Measurements from ENCODE around the gene PRR7.

PRR7 gene

GRCh38 chr5:177491429-177491945 is 44.9 kb downstream of the PRR7 start:
- DNase-seq (ENCODE audit: low read depth), result no peak

DNA sequence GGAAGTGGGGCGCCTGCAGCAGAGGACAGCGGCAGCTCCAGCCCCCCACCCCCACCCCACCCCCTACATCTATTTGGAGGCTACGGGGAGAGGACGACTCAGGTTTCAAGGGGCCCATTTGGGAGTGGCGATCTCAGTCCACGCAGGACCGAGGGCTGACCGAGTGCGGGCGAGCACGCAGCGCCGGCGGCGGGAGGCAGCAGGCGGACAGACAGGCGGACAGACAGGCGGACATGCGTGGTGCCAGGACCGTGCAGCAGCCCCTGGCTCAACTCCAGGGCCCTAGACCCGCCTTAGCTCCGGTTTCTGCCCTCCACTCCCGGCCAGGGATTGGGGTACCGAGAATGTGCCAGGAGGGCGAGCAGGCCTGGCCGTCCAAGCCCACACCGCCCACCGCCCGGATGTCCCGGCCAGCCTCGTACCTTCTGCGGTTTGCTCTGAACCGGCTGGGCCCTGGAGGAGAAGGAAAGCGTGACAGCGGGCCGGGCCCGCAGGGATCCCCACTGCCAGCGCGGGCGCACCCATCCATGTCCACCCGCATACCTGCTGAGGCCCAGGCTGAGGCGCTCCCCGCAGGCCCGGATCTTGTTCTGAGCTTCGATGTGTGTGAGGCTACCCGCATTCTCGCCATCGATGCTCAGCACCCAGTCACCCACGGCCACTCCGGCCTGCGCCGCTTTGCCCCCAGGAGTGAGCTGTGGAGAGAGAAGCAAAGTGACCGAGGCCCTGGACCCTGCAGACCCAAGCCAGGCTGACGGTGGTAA is 45.6 kb downstream of the PRR7 start:
- TF ChIP-seq, protein P1, sequence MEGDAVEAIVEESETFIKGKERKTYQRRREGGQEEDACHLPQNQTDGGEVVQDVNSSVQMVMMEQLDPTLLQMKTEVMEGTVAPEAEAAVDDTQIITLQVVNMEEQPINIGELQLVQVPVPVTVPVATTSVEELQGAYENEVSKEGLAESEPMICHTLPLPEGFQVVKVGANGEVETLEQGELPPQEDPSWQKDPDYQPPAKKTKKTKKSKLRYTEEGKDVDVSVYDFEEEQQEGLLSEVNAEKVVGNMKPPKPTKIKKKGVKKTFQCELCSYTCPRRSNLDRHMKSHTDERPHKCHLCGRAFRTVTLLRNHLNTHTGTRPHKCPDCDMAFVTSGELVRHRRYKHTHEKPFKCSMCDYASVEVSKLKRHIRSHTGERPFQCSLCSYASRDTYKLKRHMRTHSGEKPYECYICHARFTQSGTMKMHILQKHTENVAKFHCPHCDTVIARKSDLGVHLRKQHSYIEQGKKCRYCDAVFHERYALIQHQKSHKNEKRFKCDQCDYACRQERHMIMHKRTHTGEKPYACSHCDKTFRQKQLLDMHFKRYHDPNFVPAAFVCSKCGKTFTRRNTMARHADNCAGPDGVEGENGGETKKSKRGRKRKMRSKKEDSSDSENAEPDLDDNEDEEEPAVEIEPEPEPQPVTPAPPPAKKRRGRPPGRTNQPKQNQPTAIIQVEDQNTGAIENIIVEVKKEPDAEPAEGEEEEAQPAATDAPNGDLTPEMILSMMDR (IDR thresholded peaks at IDR 0.05; ENCODE audit: low read length, missing control alignments), result no peak
- no peak for DNase-seq (ENCODE audit: low read depth)
- H3K4me3 ChIP-seq (replicated peaks; ENCODE audit: low read depth, low read length), result no peak overlapping the region

More at GRCh38 chr5:177491429-177491945, 44.9 kb downstream of the PRR7 start:
- H3K4me3 ChIP-seq (replicated peaks; ENCODE audit: low read depth, low read length), result no peak overlapping the region
- TF ChIP-seq, protein P1 (IDR thresholded peaks at IDR 0.05; ENCODE audit: low read length, missing control alignments), result peak; percentile 28

- TF ChIP-seq, protein P1 (IDR thresholded peaks at IDR 0.05; ENCODE audit: low read length, missing control alignments), result no peak
- H3K4me3 ChIP-seq (replicated peaks; ENCODE audit: low read depth, low read length), result no peak overlapping the region
- DNase-seq (ENCODE audit: low read depth), result no peak
Measured at GRCh38 chr5:177492841-177493240, 46.2 kb downstream of the PRR7 start.

DNA sequence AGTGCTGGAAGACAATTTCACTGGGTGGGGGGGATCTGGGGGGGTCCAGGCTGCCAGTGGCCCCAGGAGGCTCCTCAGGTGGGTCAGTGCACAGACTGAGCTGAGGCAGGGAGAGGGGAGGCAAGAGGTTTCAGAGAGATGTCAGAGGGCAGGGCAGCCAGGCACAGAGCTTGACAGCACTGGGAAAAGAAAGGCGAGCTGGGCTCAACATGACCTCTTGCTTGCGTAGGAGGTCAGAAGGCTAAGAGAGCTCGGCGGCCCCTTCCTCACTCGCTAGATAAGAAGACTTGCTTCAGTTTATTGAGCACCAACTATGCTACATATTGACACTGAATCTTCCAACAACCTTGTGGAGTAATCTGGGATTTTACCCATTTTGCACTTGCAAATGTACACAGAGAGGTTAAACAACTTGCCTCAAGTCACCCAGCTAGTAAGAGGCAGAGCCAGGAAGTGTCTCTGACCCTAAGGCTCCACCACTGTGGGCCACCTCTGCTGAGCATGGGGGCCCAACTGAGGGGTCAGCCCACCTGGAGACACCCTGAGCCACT is 47.3 kb downstream of the PRR7 start:
- peak overlapping the region; percentile 28 for H3K4me3 ChIP-seq (replicated peaks; ENCODE audit: low read depth, low read length)
- TF ChIP-seq, protein P1 (IDR thresholded peaks at IDR 0.05; ENCODE audit: low read length, missing control alignments), result no peak
- no peak for DNase-seq (ENCODE audit: low read depth)

GRCh38 chr5:177494346-177495195 is 48.0 kb downstream of the PRR7 start:
- TF ChIP-seq, protein P1 (IDR thresholded peaks at IDR 0.05; ENCODE audit: low read length, missing control alignments), result peak; percentile 30
- peak; percentile 90 for DNase-seq (ENCODE audit: low read depth)
- H3K4me3 ChIP-seq (replicated peaks; ENCODE audit: low read depth, low read length), result peak overlapping the region; percentile 83

DNA sequence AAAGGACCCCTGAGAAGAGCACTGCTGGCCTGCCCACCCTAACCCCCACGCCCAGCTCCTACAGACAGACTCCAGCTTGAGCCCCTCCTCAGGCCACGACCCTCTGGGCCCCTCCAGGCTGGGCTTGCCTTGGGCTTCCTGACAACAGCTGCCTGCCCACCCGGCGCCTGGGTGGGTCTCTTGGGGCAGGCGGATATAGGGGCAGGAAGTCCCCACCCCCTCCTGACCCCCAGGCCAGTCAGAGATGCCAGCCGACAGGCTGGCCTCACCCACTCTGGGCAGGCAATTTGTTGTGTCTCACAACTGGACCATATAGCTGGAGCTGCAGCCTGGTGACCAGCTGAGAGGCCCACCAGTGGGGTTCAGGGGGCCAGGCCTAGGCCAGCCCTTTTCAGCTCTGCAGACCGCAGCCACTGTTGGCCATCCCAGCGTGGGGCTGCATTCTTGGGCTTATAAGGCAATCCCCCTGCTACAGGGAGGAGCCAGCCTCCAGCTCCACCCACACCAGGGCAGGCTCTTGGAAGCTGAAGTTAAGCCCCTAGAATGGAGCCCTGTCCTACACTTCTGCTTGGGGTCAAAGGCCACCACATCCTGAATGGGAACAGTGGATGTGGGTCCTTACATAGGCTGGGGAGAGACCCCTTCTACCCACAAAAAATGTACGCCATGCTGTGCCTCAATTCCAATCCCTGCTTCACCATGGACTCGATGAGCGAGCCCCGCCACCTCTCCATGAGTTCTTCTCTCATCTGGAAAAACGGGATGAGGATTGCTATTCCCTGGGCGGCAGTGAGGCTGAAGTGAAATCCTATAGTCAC is 48.8 kb downstream of the PRR7 start:
- TF ChIP-seq, protein P1 (IDR thresholded peaks at IDR 0.05; ENCODE audit: low read length, missing control alignments), result no peak
- peak; percentile 93 for DNase-seq (ENCODE audit: low read depth)
- H3K4me3 ChIP-seq (replicated peaks; ENCODE audit: low read depth, low read length), result peak overlapping the region; percentile 83

All from fibroblast of pulmonary artery (primary cell).